Measurements from ENCODE around the gene DNASE2B.

DNA sequence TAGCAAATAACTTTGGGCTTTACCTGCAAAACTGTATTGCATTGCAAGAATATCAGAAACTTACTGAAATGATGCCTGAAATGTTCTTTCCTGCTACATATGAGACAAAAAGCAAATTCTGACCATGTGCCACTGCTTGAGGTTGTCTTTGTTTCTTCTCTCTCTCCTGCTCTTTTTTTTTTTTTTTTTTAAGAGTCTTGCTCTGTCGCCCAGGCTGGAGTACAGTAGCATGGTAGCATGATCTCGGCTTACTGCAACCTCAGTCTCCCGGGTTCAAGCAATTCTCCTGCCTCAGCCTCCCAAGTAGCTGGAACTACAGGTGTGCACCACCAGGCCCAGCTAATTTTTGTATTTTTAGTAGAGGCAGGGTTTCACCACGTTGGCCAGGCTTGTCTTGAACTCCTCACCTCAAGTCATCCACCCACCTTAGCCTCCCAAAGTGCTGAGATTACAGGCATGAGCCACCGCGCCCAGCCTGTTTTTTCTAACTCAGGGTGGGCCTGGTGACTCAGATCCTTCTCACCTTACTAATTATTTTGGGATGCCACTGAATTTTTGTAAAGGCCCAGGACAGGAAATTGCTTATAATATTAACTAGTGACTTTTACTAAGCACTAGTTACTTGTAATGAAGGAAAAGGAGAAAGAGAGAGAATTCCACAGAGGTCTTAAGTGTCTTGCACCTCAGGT, 35.9 kb downstream of the DNASE2B start:
- TF ChIP-seq, protein P1, sequence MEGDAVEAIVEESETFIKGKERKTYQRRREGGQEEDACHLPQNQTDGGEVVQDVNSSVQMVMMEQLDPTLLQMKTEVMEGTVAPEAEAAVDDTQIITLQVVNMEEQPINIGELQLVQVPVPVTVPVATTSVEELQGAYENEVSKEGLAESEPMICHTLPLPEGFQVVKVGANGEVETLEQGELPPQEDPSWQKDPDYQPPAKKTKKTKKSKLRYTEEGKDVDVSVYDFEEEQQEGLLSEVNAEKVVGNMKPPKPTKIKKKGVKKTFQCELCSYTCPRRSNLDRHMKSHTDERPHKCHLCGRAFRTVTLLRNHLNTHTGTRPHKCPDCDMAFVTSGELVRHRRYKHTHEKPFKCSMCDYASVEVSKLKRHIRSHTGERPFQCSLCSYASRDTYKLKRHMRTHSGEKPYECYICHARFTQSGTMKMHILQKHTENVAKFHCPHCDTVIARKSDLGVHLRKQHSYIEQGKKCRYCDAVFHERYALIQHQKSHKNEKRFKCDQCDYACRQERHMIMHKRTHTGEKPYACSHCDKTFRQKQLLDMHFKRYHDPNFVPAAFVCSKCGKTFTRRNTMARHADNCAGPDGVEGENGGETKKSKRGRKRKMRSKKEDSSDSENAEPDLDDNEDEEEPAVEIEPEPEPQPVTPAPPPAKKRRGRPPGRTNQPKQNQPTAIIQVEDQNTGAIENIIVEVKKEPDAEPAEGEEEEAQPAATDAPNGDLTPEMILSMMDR (IDR thresholded peaks at IDR 0.05): no peak
- TF ChIP-seq POLR2A (IDR thresholded peaks at IDR 0.05): no peak
